IMR-90 (cell line): ENCODE measurements around the gene SAMD10. TPM values are rescaled to one million over a fixed set of nuclear protein-coding genes. Genes with fewer than 3 reads are reported as not detected.

ENCODE experiments used
- ATAC-seq: fragments of 200-7000 bp; cut with Tn5 transposase; 2 replicates; pipeline ENCODE4 v1.9.1; 2020; ENCODE audit warnings: low read depth, mild to moderate bottlenecking, moderate library complexity
- BruUV-seq: library from RNA; stranded (reverse); fragments of 400-500 nt; replicated peaks from 2 replicates; lab custom pipeline; 2021; lab: Mats Ljungman, UMichigan
- CTCF ChIA-PET: fragments of 300-600 bp; formaldehyde crosslinking; extraction: SDS; loops from one replicate; lab custom pipeline; 2021; ENCODE audit warnings: antibody characterized with exemption; lab: Yijun Ruan, JAX
- POLR2A ChIA-PET: fragments of 300-600 bp; sonication (Branson Sonifier 250); formaldehyde crosslinking; loops from one replicate; lab custom pipeline; 2022; ENCODE audit warnings: antibody characterized with exemption; ENCODE audit not compliant: unreplicated experiment; lab: Charles Lee
- DNase-seq: peaks from one replicate; pipeline ENCODE4 v3.0.0; 2013
- H2AFZ ChIP-seq: replicated peaks from 2 replicates; pipeline ENCODE3; 2013; ENCODE audit warnings: low read length, mild to moderate bottlenecking; ENCODE audit not compliant: poor library complexity
- H2AK5ac ChIP-seq: 2 replicates; pipeline ENCODE4 v1.6.1; 2013; ENCODE audit warnings: low read depth, low read length, inconsistent platforms
- H2AK9ac ChIP-seq: replicated peaks from 2 replicates; pipeline ENCODE3; 2013; ENCODE audit warnings: mild to moderate bottlenecking, low read depth, low read length, moderate library complexity; ENCODE audit not compliant: poor library complexity
- H2BK120ac ChIP-seq: 2 replicates; pipeline ENCODE4 v1.6.1; 2013; ENCODE audit warnings: low read depth, low read length, inconsistent platforms
- H2BK15ac ChIP-seq: 3 replicates; pipeline ENCODE4 v1.6.1; 2013; ENCODE audit warnings: low read depth, low read length, inconsistent platforms
- H2BK20ac ChIP-seq: 2 replicates; pipeline ENCODE4 v1.6.1; 2013; ENCODE audit warnings: low read depth, mild to moderate bottlenecking, inconsistent platforms, low read length, moderate library complexity
- H2BK5ac ChIP-seq: 2 replicates; pipeline ENCODE4 v1.6.1; 2013; ENCODE audit warnings: mild to moderate bottlenecking, low read depth, low read length, inconsistent platforms; ENCODE audit not compliant: poor library complexity, severe bottlenecking
- H3K14ac ChIP-seq: replicated peaks from 2 replicates; pipeline ENCODE4 v1.6.1; 2013; ENCODE audit warnings: low read depth, low read length, inconsistent platforms
- H3K18ac ChIP-seq: 2 replicates; pipeline ENCODE4 v1.6.1; 2013; ENCODE audit warnings: low read depth, low read length, control low read depth
- H3K23ac ChIP-seq: 2 replicates; pipeline ENCODE4 v1.6.1; 2013; ENCODE audit warnings: low read depth, low read length, inconsistent platforms
- H3K27ac ChIP-seq: 2 replicates; pipeline ENCODE4 v1.5.1; 2013; ENCODE audit warnings: mild to moderate bottlenecking, control low read depth, low read length; ENCODE audit not compliant: insufficient read depth
- H3K27me3 ChIP-seq: 2 replicates; pipeline ENCODE4 v1.6.1; 2013; ENCODE audit warnings: low read length; ENCODE audit not compliant: control insufficient read depth, insufficient read depth
- H3K36me3 ChIP-seq: 2 replicates; pipeline ENCODE4 v1.6.1; 2013; ENCODE audit warnings: low read length, mixed read lengths; ENCODE audit not compliant: control insufficient read depth, insufficient read depth
- H3K4ac ChIP-seq: 2 replicates; pipeline ENCODE4 v1.6.1; 2013; ENCODE audit warnings: low read depth, low read length, inconsistent platforms
- H3K4me1 ChIP-seq: 2 replicates; pipeline ENCODE4 v1.6.1; 2013; ENCODE audit warnings: low read length, mixed read lengths; ENCODE audit not compliant: control insufficient read depth, insufficient read depth
- H3K4me2 ChIP-seq: 2 replicates; pipeline ENCODE4 v1.6.1; 2013; ENCODE audit warnings: low read depth, mild to moderate bottlenecking, control low read depth, low read length, moderate library complexity
- H3K4me3 ChIP-seq: 2 replicates; pipeline ENCODE4 v1.5.1; 2013; ENCODE audit warnings: low read depth, mild to moderate bottlenecking, control low read depth, low read length, moderate library complexity; ENCODE audit not compliant: insufficient read depth
- H3K56ac ChIP-seq: 2 replicates; pipeline ENCODE4 v1.6.1; 2013; ENCODE audit warnings: low read length, inconsistent platforms; ENCODE audit not compliant: insufficient read depth; ENCODE audit errors: extremely low read depth
- H3K79me1 ChIP-seq, 2 experiments: 2 replicates each; pipeline ENCODE4 v1.6.1; 2013; ENCODE audit warnings: low read length in 2 of 2, inconsistent platforms in 1 of 2, low read depth in 1 of 2
- H3K9ac ChIP-seq: 2 replicates; pipeline ENCODE4 v1.6.1; 2013; ENCODE audit warnings: low read depth, low read length, control low read depth
- H3K9me1 ChIP-seq: 2 replicates; pipeline ENCODE4 v1.6.1; 2013; ENCODE audit warnings: low read length, inconsistent platforms; ENCODE audit not compliant: insufficient read depth
- H3K9me3 ChIP-seq: 2 replicates; pipeline ENCODE4 v1.6.1; 2013; ENCODE audit warnings: low read length; ENCODE audit not compliant: control insufficient read depth, insufficient read depth
- H4K20me1 ChIP-seq: 2 replicates; pipeline ENCODE4 v1.6.1; 2013; ENCODE audit warnings: low read length, inconsistent platforms; ENCODE audit not compliant: insufficient read depth
- H4K5ac ChIP-seq: 2 replicates; pipeline ENCODE4 v1.6.1; 2013; ENCODE audit warnings: mild to moderate bottlenecking, low read depth, low read length, control low read depth
- H4K8ac ChIP-seq, 2 experiments: 2 replicates each; pipeline ENCODE4 v1.6.1; 2013; ENCODE audit warnings: low read depth in 2 of 2, low read length in 2 of 2, control low read depth in 1 of 2, inconsistent platforms in 1 of 2
- H4K91ac ChIP-seq: 2 replicates; pipeline ENCODE4 v1.6.1; 2013; ENCODE audit warnings: low read depth, low read length, inconsistent platforms; ENCODE audit not compliant: insufficient read depth
- BHLHE40 ChIP-seq: fragments of 150-350 bp; IDR thresholded peaks from 2 replicates; pipeline ENCODE4 v1.6.1; 2016; ENCODE audit warnings: mild to moderate bottlenecking, low read depth, low read length
- CEBPB ChIP-seq: IDR thresholded peaks from 2 replicates; pipeline ENCODE4 v1.6.1; 2012; ENCODE audit warnings: low read depth, low read length, improper control_type of control experiment
- CHD1 ChIP-seq: IDR thresholded peaks from 2 replicates; pipeline ENCODE4 v1.6.1; 2012; ENCODE audit warnings: low read depth, low read length, improper control_type of control experiment
- CTCF ChIP-seq: conservative IDR thresholded peaks from 2 replicates; pipeline ENCODE4 v1.5.1; 2012; ENCODE audit warnings: mild to moderate bottlenecking, low read depth, low read length, improper control_type of control experiment
- FOS ChIP-seq: fragments of 150-350 bp; IDR thresholded peaks from 2 replicates; pipeline ENCODE4 v1.6.1; 2016; ENCODE audit warnings: low read depth, low read length
- MAFK ChIP-seq: IDR thresholded peaks from 2 replicates; pipeline ENCODE4 v1.6.1; 2012; ENCODE audit warnings: low read depth, low read length, improper control_type of control experiment
- MAZ ChIP-seq: IDR thresholded peaks from 2 replicates; pipeline ENCODE4 v1.6.1; 2012; ENCODE audit warnings: low read depth, mild to moderate bottlenecking, low read length, improper control_type of control experiment, moderate library complexity, borderline replicate concordance
- MXI1 ChIP-seq: IDR thresholded peaks from 2 replicates; pipeline ENCODE4 v1.6.1; 2012; ENCODE audit warnings: low read depth, mild to moderate bottlenecking, low read length, moderate library complexity, borderline replicate concordance
- NFE2L2 ChIP-seq: fragments of 150-350 bp; IDR thresholded peaks from 2 replicates; pipeline ENCODE4 v1.6.1; 2016; ENCODE audit warnings: low read depth, mild to moderate bottlenecking, low read length
- POLR2A ChIP-seq: IDR thresholded peaks from 2 replicates; pipeline ENCODE4 v1.6.1; 2012; ENCODE audit warnings: mild to moderate bottlenecking, low read depth, low read length
- RAD21 ChIP-seq: IDR thresholded peaks from 2 replicates; pipeline ENCODE4 v1.6.1; 2012; ENCODE audit warnings: low read length, improper control_type of control experiment
- RCOR1 ChIP-seq: IDR thresholded peaks from 2 replicates; pipeline ENCODE4 v1.6.1; 2012; ENCODE audit warnings: mild to moderate bottlenecking, low read length, improper control_type of control experiment; ENCODE audit not compliant: insufficient replicate concordance
- RFX5 ChIP-seq: IDR thresholded peaks from 2 replicates; pipeline ENCODE4 v1.8.0; 2012; ENCODE audit warnings: low read depth, mild to moderate bottlenecking, low read length, moderate library complexity
- SMC3 ChIP-seq: fragments of 150-350 bp; IDR thresholded peaks from 2 replicates; pipeline ENCODE4 v1.6.1; 2016; ENCODE audit warnings: low read depth, mild to moderate bottlenecking, antibody characterized with exemption, low read length, moderate library complexity
- USF2 ChIP-seq: fragments of 150-350 bp; IDR thresholded peaks from 2 replicates; pipeline ENCODE4 v1.6.1; 2017; ENCODE audit warnings: mild to moderate bottlenecking, antibody characterized with exemption, low read length, low read depth
- WGBS, 2 experiments: methylation state at CpG; one replicate each; pipeline versions ENCODE4 v1.1.5 to v1.1.7; 2013; ENCODE audit warnings: missing lambda C conversion rate in 2 of 2; ENCODE audit not compliant: insufficient read length in 1 of 2; ENCODE audit errors: extremely low coverage in 2 of 2; 5-methylcytosine and 5-hydroxymethylcytosine counted together
- dilution Hi-C: fragments of 300-500 bp; cut with HindIII; formaldehyde crosslinking; loops from one replicate; pipeline ENCODE4 v1.14.3; 2018; ENCODE audit warnings: low sequenced_read_pairs; ENCODE audit not compliant: unreplicated experiment
- in situ Hi-C: fragments of 300-500 bp; cut with MboI; formaldehyde crosslinking; loops from 3 replicates; pipeline ENCODE4 v1.14.3; 2019; ENCODE audit warnings: low sequenced_read_pairs, inconsistent platforms, mixed read lengths
- intact Hi-C: fragments of 100-400 bp; cut with micrococcal nuclease; formaldehyde crosslinking; loops from 2 replicates; pipeline ENCODE4 v1.10.0; 2022
- polyA plus RNA-seq, 3 experiments: library from polyadenylated mRNA; depleted of rRNA; stranded (reverse); fragments of >200 nt; gene quantifications; 2 replicates each; pipeline ENCODE4 v1.2.3, GENCODE V29; 2012; ENCODE audit warnings: low replicate concordance in 1 of 3
- total RNA-seq: library from RNA; depleted of rRNA; stranded (reverse); fragments of >200 nt; gene quantifications from 2 replicates; pipeline ENCODE4 v1.2.3, GENCODE V29; 2012
- TF ChIP-seq, protein P1 (sequence below): fragments of 150-350 bp; IDR thresholded peaks from 2 replicates; pipeline ENCODE4 v1.6.1; 2016; ENCODE audit warnings: low read depth, mild to moderate bottlenecking, low read length, moderate library complexity, borderline replicate concordance

The SAMD10 gene
- total and polyA plus RNA-seq, 2 of the 4 experiments (the other 2 are of a cell fraction): 0.54 to 4.1 TPM

DNA sequence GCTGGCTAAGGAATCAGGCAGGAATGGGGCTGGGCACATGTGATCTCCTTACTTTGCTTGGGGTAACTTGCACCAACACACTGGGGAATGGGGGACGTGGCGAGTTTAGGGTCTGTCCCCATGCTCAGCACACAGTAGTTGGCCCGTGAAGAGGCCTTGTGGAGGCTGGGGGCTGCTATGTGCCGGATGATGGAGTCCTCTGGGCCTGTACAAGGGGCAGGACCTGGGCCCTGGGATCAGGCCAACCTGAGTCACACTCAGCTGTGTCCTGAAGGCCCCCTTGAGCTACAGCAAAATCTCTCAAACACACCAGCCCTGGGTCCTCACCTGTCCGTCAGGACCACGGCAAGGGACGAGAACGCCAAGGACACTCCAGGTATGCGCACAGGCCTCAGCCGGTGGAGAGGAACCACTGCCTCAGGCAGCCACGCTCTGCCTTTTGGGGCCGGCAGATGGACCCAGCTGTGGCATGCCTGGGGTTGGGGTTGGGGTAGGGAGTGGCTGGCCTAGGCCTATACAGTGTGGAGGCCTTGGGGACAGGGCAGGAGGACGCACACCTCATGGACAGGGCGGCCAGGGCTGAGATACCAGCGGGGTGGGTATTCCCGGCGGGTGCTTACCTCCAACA lies 34.3 kb downstream of the SAMD10 start:
- Histone ChIP-seq H4K5ac (no peak overlapping the region), H4K91ac (no peak overlapping the region), H3K4me1 (peaks cover 15% of the 10 kb centered on the region), H3K14ac (no peak overlapping the region), H3K4me3 (no peak overlapping the region), H3K4ac (no peak overlapping the region), H3K18ac (no peak overlapping the region), H2BK20ac (no peak overlapping the region), H3K23ac (no peak overlapping the region), H3K4me2 (no peak overlapping the region), H3K79me1 (peaks cover 16 to 82% of the 10 kb centered on the region in 2 experiments), H3K9ac (no peak overlapping the region), H3K27ac (no peak overlapping the region), H3K9me1 (peaks cover 22% of the 10 kb centered on the region), H3K36me3 (peaks cover 47% of the 10 kb centered on the region), H3K56ac (no peak overlapping the region), H4K8ac (no peak overlapping the region), H2AK5ac (no peak overlapping the region), H4K20me1 (peaks cover 94% of the 10 kb centered on the region), H3K9me3 (no peaks in the 10 kb centered on the region), H2BK120ac (no peak overlapping the region), H2AFZ (no peak overlapping the region), H3K27me3 (no peaks in the 10 kb centered on the region), H2AK9ac (no peak overlapping the region), H2BK15ac (no peak overlapping the region), H2BK5ac (no peak overlapping the region)
- BruUV-seq: no TSS peak
- intact Hi-C loops: no loop called here
- TF ChIP-seq POLR2A: no peak
- TF ChIP-seq RAD21: no peak
- TF ChIP-seq RCOR1: no peak
- TF ChIP-seq CTCF: no peak
- TF ChIP-seq, protein P1, sequence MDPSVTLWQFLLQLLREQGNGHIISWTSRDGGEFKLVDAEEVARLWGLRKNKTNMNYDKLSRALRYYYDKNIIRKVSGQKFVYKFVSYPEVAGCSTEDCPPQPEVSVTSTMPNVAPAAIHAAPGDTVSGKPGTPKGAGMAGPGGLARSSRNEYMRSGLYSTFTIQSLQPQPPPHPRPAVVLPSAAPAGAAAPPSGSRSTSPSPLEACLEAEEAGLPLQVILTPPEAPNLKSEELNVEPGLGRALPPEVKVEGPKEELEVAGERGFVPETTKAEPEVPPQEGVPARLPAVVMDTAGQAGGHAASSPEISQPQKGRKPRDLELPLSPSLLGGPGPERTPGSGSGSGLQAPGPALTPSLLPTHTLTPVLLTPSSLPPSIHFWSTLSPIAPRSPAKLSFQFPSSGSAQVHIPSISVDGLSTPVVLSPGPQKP: no peak
- TF ChIP-seq RFX5: no peak
- no peak for TF ChIP-seq MAFK
- no peak for TF ChIP-seq USF2
- no peak for TF ChIP-seq BHLHE40
- TF ChIP-seq MAZ: no peak
- no peak for TF ChIP-seq FOS
- no peak for TF ChIP-seq NFE2L2
- TF ChIP-seq MXI1: no peak
- no peak for TF ChIP-seq SMC3
- no peak for TF ChIP-seq CHD1
- TF ChIP-seq CEBPB: no peak
- in situ Hi-C loops: no loop called here
- ChIA-PET CTCF (no interaction called here), POLR2A (no interaction called here)
- no peak for DNase-seq
- dilution Hi-C loops: no loop called here
- ATAC-seq: no peak
- 84% methylated on average over 7 of the region's 17 CpGs; no CpG with 5 or more reads in 1 of the 2 experiments for WGBS, 2 experiments
